ENCODE measurements around the gene TNF.

TNF gene

DNA sequence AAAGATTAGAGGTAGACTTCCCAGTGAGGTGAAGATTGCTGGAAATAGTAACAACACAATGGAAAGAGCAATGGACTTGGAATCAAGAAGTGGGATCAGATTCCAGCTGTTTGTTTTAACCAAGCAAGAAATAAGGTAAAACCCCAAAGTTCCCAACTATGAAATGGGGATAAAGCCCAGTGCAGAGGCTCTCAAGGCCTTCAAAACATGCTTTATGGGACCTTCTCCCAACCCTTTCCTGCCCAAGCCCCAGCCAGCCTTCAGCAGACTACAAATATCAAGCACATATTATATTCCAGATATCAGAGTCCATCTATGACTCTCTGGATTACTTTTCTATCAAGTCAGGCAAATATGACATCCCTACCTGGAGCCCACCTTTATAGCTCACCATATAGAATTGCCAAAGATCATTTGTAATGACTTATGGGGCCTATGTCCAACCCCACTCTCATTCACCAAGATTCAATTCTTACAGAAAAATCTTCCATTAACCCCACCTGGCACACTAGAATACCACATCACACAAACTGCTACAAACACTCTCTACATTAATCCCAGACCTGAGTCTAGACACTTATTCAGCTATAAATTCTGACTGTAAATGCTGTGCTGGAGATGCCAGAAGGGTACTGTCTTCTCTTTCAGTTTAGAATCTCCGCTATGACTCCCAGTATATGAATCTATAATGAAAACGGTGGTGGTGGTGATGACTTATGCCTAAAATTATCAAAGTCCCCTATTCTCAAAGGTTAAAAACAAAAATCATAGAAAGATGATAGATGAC, 39.6 kb upstream of the TNF start:
- Histone ChIP-seq H3K27ac (ENCODE audit: extremely low read depth, low read depth, low read length) (no peak overlapping the region), H3K4me1 (ENCODE audit: control insufficient read depth, insufficient read depth, low read length) (peaks cover 14% of the 10 kb centered on the region), H3K4me3 (ENCODE audit: low read depth, low read length) (no peak overlapping the region), H3K9me3 (ENCODE audit: control insufficient read depth, insufficient read depth, low read depth, low read length) (no peaks in the 10 kb centered on the region), H3K36me3 (ENCODE audit: control insufficient read depth in 2 of 2, insufficient read depth in 1 of 2, low read length in 2 of 2) (peaks cover 93 to 99% of the 10 kb centered on the region in 2 experiments)
- ChIA-PET POLR2A (interaction anchor here (0.6 to 2.9 kb wide), 2 partner anchors 10 to 205 kb away, joined by 3 to 11 read pairs; no protein-coding TSS in a partner anchor), CTCF (interaction anchor here (0.6 to 1.9 kb wide), 3 partner anchors 43 to 1659 kb away, joined by 3 to 6 read pairs (median 5); no protein-coding TSS in a partner anchor)
- no peak for TF ChIP-seq ZSCAN30 (tag by site-specific recombination; IDR thresholded peaks at IDR 0.05)
- TF ChIP-seq ZNF76 (tag by site-specific recombination; IDR thresholded peaks at IDR 0.05; ENCODE audit: borderline replicate concordance, low read depth) = no peak
- TF ChIP-seq, protein P1, sequence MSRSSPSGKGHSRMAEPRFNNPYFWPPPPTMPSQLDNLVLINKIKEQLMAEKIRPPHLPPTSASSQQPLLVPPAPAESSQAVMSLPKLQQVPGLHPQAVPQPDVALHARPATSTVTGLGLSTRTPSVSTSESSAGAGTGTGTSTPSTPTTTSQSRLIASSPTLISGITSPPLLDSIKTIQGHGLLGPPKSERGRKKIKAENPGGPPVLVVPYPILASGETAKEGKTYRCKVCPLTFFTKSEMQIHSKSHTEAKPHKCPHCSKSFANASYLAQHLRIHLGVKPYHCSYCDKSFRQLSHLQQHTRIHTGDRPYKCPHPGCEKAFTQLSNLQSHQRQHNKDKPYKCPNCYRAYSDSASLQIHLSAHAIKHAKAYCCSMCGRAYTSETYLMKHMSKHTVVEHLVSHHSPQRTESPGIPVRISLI (tag by site-specific recombination; IDR thresholded peaks at IDR 0.05) = no peak
- no peak for TF ChIP-seq ZFP69B (tag by site-specific recombination; IDR thresholded peaks at IDR 0.05)
- TF ChIP-seq, protein P2, sequence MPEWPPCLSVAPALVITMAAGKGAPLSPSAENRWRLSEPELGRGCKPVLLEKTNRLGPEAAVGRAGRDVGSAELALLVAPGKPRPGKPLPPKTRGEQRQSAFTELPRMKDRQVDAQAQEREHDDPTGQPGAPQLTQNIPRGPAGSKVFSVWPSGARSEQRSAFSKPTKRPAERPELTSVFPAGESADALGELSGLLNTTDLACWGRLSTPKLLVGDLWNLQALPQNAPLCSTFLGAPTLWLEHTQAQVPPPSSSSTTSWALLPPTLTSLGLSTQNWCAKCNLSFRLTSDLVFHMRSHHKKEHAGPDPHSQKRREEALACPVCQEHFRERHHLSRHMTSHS (tag by site-specific recombination; IDR thresholded peaks at IDR 0.05) = no peak
- no peak for TF ChIP-seq ZNF768 (tag by site-specific recombination; IDR thresholded peaks at IDR 0.05)
- TF ChIP-seq ZNF223 (tag by site-specific recombination; IDR thresholded peaks at IDR 0.05) = no peak
- TF ChIP-seq PRDM1 (tag by site-specific recombination; IDR thresholded peaks at IDR 0.05) = no peak
- no peak for TF ChIP-seq GLI2 (tag by site-specific recombination; IDR thresholded peaks at IDR 0.05; ENCODE audit: borderline replicate concordance, low read depth)
- no peak for TF ChIP-seq ZNF830 (tag by site-specific recombination; IDR thresholded peaks at IDR 0.05; ENCODE audit: low read depth)
- no peak for TF ChIP-seq ZFP37 (tag by site-specific recombination; IDR thresholded peaks at IDR 0.05)

- Histone ChIP-seq H3K9me3 (ENCODE audit: control insufficient read depth, insufficient read depth, low read depth, low read length) (no peaks in the 10 kb centered on the region), H3K27ac (ENCODE audit: extremely low read depth, low read depth, low read length) (0 out of 2 replicates have a peak overlapping the region, but pooled peaks have one; percentile 100), H3K4me3 (ENCODE audit: low read depth, low read length) (peak overlapping the region; percentile 64), H3K4me1 (ENCODE audit: control insufficient read depth, insufficient read depth, low read length) (peaks cover 14% of the 10 kb centered on the region), H3K36me3 (ENCODE audit: control insufficient read depth in 2 of 2, insufficient read depth in 1 of 2, low read length in 2 of 2) (peaks cover 64 to 73% of the 10 kb centered on the region in 2 experiments)
- POLR2A ChIA-PET = interaction anchor here (0.5 to 2.1 kb wide), 5 partner anchors 10 to 291 kb away, joined by 3 to 32 read pairs (median 4); partner anchors contain the start of genes MCCD1 and MICB
- TF ChIP-seq EGR2 (tag by site-specific recombination; IDR thresholded peaks at IDR 0.05; ENCODE audit: low read depth) (no peak), ZNF600 (tag by site-specific recombination; IDR thresholded peaks at IDR 0.05) (0 out of 2 replicates have a peak, but pooled peaks have one; percentile 22), ZSCAN30 (tag by site-specific recombination; IDR thresholded peaks at IDR 0.05) (no peak), ZNF223 (tag by site-specific recombination; IDR thresholded peaks at IDR 0.05) (no peak), REST (tag by site-specific recombination; IDR thresholded peaks at IDR 0.05) (0 out of 2 replicates have a peak, but pooled peaks have one; percentile 15)
- TF ChIP-seq, protein P3, sequence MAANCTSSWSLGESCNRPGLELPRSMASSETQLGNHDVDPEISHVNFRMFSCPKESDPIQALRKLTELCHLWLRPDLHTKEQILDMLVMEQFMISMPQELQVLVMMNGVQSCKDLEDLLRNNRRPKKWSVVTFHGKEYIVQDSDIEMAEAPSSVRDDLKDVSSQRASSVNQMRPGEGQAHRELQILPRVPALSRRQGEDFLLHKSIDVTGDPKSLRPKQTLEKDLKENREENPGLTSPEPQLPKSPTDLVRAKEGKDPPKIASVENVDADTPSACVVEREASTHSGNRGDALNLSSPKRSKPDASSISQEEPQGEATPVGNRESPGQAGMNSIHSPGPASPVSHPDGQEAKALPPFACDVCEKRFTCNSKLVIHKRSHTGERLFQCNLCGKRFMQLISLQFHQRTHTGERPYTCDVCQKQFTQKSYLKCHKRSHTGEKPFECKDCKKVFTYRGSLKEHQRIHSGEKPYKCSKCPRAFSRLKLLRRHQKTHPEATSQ (tag by site-specific recombination; IDR thresholded peaks at IDR 0.05) = no peak
- TF ChIP-seq, protein P1 (tag by site-specific recombination; IDR thresholded peaks at IDR 0.05) = no peak
- CTCF ChIA-PET = interaction anchor here (0.6 to 13.9 kb wide), 3 partner anchors 45 to 58 kb away, joined by 3 to 431 read pairs (median 40); partner anchors contain the start of genes LST1 and NCR3
These were observed 36.5 kb upstream of the TNF start for GRCh38 chr6:31538805-31539400.
